Measurements from ENCODE around the gene MRPL12. TPM values are rescaled to one million over a fixed set of nuclear protein-coding genes. Genes with fewer than 3 reads are reported as not detected.
"Not testable (repeated sequence)": the region's sequence is repeated elsewhere in the genome, so short reads cannot be mapped to it uniquely, and the experiment has no call there.

Gene MRPL12
- total RNA-seq, 1 donor from 2014 or later, result 11.6 TPM

DNA sequence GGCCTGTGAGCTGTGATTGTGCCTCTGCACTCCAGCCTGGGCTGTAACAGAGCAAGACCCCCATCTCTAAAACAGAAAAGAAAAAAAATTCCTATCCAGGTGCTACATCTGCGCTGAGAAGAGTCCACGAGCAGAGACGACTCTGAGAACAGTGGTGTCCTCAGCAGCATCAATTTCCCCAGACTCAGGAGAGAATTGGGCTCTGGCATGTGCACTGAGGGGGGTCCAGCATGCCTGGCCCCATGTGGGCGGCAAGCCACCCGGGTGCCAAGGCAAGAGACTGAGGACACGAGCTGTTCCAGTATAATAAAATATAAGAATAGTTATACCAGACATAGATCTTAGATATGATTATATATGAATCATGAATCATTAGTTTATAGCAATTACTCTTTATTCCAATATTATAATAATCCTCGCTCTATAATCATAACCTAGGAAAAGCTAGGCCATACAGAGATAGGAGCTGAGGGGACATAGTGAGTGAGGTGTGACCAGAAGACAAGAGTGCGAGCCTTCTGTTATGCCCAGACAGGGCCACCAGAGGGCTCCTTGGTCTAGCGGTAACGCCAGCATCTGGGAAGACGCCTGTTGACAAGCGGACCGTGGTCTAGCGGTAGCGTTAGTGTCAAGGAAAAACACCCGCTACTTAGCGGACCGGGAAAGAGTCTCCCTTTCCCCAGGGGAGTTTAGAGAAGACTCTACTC, 27.5 kb upstream of the MRPL12 start:
- H3K27me3 ChIP-seq (ENCODE audit: control insufficient read depth, insufficient read depth, low read length); H3K4me3 ChIP-seq (ENCODE audit: low read depth, low read length); FAIRE-seq: not testable (repeated sequence)
- H3K36me3 ChIP-seq (ENCODE audit: control insufficient read depth, insufficient read depth, low read length), result peaks cover 23% of the 10 kb centered on the region
- peak; percentile 26 for DNase-seq (ENCODE audit: low read depth)
- TF ChIP-seq, protein P1, sequence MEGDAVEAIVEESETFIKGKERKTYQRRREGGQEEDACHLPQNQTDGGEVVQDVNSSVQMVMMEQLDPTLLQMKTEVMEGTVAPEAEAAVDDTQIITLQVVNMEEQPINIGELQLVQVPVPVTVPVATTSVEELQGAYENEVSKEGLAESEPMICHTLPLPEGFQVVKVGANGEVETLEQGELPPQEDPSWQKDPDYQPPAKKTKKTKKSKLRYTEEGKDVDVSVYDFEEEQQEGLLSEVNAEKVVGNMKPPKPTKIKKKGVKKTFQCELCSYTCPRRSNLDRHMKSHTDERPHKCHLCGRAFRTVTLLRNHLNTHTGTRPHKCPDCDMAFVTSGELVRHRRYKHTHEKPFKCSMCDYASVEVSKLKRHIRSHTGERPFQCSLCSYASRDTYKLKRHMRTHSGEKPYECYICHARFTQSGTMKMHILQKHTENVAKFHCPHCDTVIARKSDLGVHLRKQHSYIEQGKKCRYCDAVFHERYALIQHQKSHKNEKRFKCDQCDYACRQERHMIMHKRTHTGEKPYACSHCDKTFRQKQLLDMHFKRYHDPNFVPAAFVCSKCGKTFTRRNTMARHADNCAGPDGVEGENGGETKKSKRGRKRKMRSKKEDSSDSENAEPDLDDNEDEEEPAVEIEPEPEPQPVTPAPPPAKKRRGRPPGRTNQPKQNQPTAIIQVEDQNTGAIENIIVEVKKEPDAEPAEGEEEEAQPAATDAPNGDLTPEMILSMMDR (IDR thresholded peaks at IDR 0.05; ENCODE audit: insufficient read depth, low read length, severe bottlenecking), result peak; percentile 57

DNA sequence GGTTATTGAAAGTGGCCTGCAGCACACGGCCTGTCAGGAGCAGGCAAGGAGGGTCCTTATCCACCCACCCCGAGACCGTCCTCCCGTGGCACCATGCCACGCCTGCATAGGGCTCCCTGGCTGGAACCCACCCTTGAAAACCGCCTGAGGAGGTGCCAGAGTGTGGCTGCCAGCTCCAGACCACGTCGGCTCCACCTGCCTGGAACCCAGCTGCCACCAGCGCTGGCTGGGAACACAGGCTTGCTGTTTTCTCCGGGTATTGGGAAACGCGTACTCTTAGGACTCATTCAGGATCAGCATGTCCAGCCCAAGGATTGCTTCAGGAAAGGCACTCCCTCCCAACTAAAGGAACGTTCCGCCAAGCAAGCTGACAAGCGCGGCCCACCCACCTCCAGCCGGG, 26.3 kb upstream of the MRPL12 start:
- FAIRE-seq (no peak), DNase-seq (ENCODE audit: low read depth) (no peak)
- TF ChIP-seq, protein P1 (IDR thresholded peaks at IDR 0.05; ENCODE audit: insufficient read depth, low read length, severe bottlenecking), result no peak
- Histone ChIP-seq H3K36me3 (ENCODE audit: control insufficient read depth, insufficient read depth, low read length) (peaks cover 22% of the 10 kb centered on the region), H3K4me3 (ENCODE audit: low read depth, low read length) (no peak overlapping the region), H3K27me3 (ENCODE audit: control insufficient read depth, insufficient read depth, low read length) (no peaks in the 10 kb centered on the region)

GRCh38 chr17:81680150-81680549, 23.0 kb upstream of the MRPL12 start:
- TF ChIP-seq, protein P1 (IDR thresholded peaks at IDR 0.05; ENCODE audit: insufficient read depth, low read length, severe bottlenecking), result no peak
- H3K27me3 ChIP-seq (ENCODE audit: control insufficient read depth, insufficient read depth, low read length), result no peaks in the 10 kb centered on the region
- no peak overlapping the region for H3K4me3 ChIP-seq (ENCODE audit: low read depth, low read length)
- DNase-seq (ENCODE audit: low read depth), result no peak
- H3K36me3 ChIP-seq (ENCODE audit: control insufficient read depth, insufficient read depth, low read length), result peaks cover 7% of the 10 kb centered on the region
- FAIRE-seq, result no peak

DNA sequence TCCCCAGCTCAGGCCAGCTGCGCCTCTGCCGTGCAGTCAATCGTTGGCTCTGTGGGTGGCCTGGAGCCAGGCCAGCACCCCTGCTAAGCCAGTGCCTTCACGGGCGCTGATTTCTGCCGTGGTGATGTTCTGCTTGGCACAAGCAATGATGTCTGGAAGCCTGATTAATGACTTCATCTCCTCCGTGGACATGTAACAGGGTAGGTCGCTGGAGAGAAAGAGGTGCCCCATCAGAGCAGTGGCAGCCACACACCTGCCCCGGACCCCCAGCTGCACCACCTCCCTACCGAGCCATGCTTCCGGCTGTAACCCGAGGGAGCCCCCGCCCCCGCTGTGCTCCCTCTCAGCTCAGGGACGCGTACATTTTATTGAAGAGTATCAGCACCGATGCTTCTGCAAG, 21.5 kb upstream of the MRPL12 start:
- Histone ChIP-seq H3K36me3 (ENCODE audit: control insufficient read depth, insufficient read depth, low read length) (peaks cover 14% of the 10 kb centered on the region), H3K27me3 (ENCODE audit: control insufficient read depth, insufficient read depth, low read length) (no peaks in the 10 kb centered on the region), H3K4me3 (ENCODE audit: low read depth, low read length) (no peak overlapping the region)
- no peak for DNase-seq (ENCODE audit: low read depth)
- FAIRE-seq, result no peak
- TF ChIP-seq, protein P1 (IDR thresholded peaks at IDR 0.05; ENCODE audit: insufficient read depth, low read length, severe bottlenecking), result no peak

GRCh38 chr17:81682565-81683207, 20.5 kb upstream of the MRPL12 start:
- FAIRE-seq (no peak), DNase-seq (ENCODE audit: low read depth) (no peak)
- Histone ChIP-seq H3K4me3 (ENCODE audit: low read depth, low read length) (peak overlapping the region; percentile 96), H3K36me3 (ENCODE audit: control insufficient read depth, insufficient read depth, low read length) (peaks cover 23% of the 10 kb centered on the region), H3K27me3 (ENCODE audit: control insufficient read depth, insufficient read depth, low read length) (no peaks in the 10 kb centered on the region)
- TF ChIP-seq, protein P1 (IDR thresholded peaks at IDR 0.05; ENCODE audit: insufficient read depth, low read length, severe bottlenecking), result no peak
